ENCODE results near the gene MRGPRF. TPM values are rescaled to one million over a fixed set of nuclear protein-coding genes. Genes with fewer than 3 reads are reported as not detected.

MRGPRF gene
- total RNA-seq, 1 experiment from 2014 or later, result 0.76 TPM

- Histone ChIP-seq H3K27me3 (ENCODE audit: insufficient read depth, low read length) (0 out of 2 replicates have a peak, but pooled peaks cover 2% of the 10 kb centered on the region), H3K79me2 (ENCODE audit: insufficient read depth, low read length) (no peaks in the 10 kb centered on the region), H3K36me3 (ENCODE audit: control insufficient read depth in 1 of 2, insufficient read depth in 2 of 2, low read length in 2 of 2) (no peaks in the 10 kb centered on the region), H3K4me3 (replicated peaks in 1 of 2; ENCODE audit: low read depth in 1 of 2, low read length in 2 of 2) (no peak overlapping the region), H3K9ac (ENCODE audit: low read length) (no peak overlapping the region), H3K27ac (ENCODE audit: low read depth, low read length) (no peak overlapping the region), H3K9me3 (ENCODE audit: control insufficient read depth in 1 of 2, insufficient read depth in 1 of 2, low read depth in 1 of 2, low read length in 2 of 2) (no peaks in the 10 kb centered on the region), H2AFZ (ENCODE audit: low read depth, low read length, poor library complexity, severe bottlenecking) (no peak overlapping the region), H3K4me1 (ENCODE audit: control insufficient read depth in 1 of 2, insufficient read depth in 2 of 2, low read length in 2 of 2) (no peaks in the 10 kb centered on the region), H3K4me2 (ENCODE audit: low read length) (no peak overlapping the region), H3K9me2 (ENCODE audit: insufficient read depth) (no peaks in the 10 kb centered on the region), H4K20me1 (ENCODE audit: insufficient read depth) (no peaks in the 10 kb centered on the region)
- intact Hi-C loops (cut with micrococcal nuclease), result no loop called here
- no peak for DNase-seq (ENCODE audit: low read depth, low spot score)
- no peak for ATAC-seq
- POLR2A ChIA-PET, result interaction anchor here (2.1 kb wide), 1 partner anchor 23 kb away, joined by 5 read pairs; no protein-coding TSS in a partner anchor
- CTCF ChIA-PET, result interaction anchor here (2.0 kb wide), 1 partner anchor 10 kb away, joined by 7 read pairs; no protein-coding TSS in a partner anchor
- no TSS peak for BruUV-seq (replicated peaks)
- TF ChIP-seq TCF7L2 (IDR thresholded peaks at IDR 0.05; ENCODE audit: borderline replicate concordance, extremely low read depth, insufficient read depth, insufficient read length), result no peak
- no peak for TF ChIP-seq JUND (IDR thresholded peaks at IDR 0.05)
- RAD21 ChIA-PET (ENCODE audit: low non-redundant PET in 1 of 2, low total read pairs in 2 of 2, uncharacterized antibody in 2 of 2, unreplicated experiment in 2 of 2), result no interaction called here
These were observed 21.2 kb upstream of the MRGPRF start for GRCh38 chr11:69034123-69034867.

- Histone ChIP-seq H3K79me2 (ENCODE audit: insufficient read depth, low read length) (no peaks in the 10 kb centered on the region), H3K36me3 (ENCODE audit: control insufficient read depth in 1 of 2, insufficient read depth in 2 of 2, low read length in 2 of 2) (no peaks in the 10 kb centered on the region), H3K9me2 (ENCODE audit: insufficient read depth) (no peaks in the 10 kb centered on the region), H2AFZ (ENCODE audit: low read depth, low read length, poor library complexity, severe bottlenecking) (no peak overlapping the region), H4K20me1 (ENCODE audit: insufficient read depth) (no peaks in the 10 kb centered on the region), H3K27ac (ENCODE audit: low read depth, low read length) (no peak overlapping the region), H3K4me1 (ENCODE audit: control insufficient read depth in 1 of 2, insufficient read depth in 2 of 2, low read length in 2 of 2) (no peaks in the 10 kb centered on the region), H3K27me3 (ENCODE audit: insufficient read depth, low read length) (0 out of 2 replicates have a peak, but pooled peaks cover 2% of the 10 kb centered on the region), H3K9me3 (ENCODE audit: control insufficient read depth in 1 of 2, insufficient read depth in 1 of 2, low read depth in 1 of 2, low read length in 2 of 2) (no peaks in the 10 kb centered on the region), H3K9ac (ENCODE audit: low read length) (no peak overlapping the region), H3K4me2 (ENCODE audit: low read length) (no peak overlapping the region), H3K4me3 (replicated peaks in 1 of 2; ENCODE audit: low read depth in 1 of 2, low read length in 2 of 2) (no peak overlapping the region)
- CTCF ChIA-PET, result interaction anchor here (2.0 kb wide), 1 partner anchor 11 kb away, joined by 7 read pairs; no protein-coding TSS in a partner anchor
- BruUV-seq (replicated peaks), result no TSS peak
- ATAC-seq, result no peak
- no peak for DNase-seq (ENCODE audit: low read depth, low spot score)
- RAD21 ChIA-PET (ENCODE audit: low non-redundant PET in 1 of 2, low total read pairs in 2 of 2, uncharacterized antibody in 2 of 2, unreplicated experiment in 2 of 2), result no interaction called here
- POLR2A ChIA-PET, result no interaction called here
- intact Hi-C loops (cut with micrococcal nuclease), result no loop called here
- no peak for TF ChIP-seq ATF3 (IDR thresholded peaks at IDR 0.05)
- no peak for TF ChIP-seq SIN3A (IDR thresholded peaks at IDR 0.05; ENCODE audit: low read depth)
- no peak for TF ChIP-seq EGR1 (IDR thresholded peaks at IDR 0.05; ENCODE audit: low read depth)
- no peak for TF ChIP-seq ZNF274 (IDR thresholded peaks at IDR 0.05; ENCODE audit: low read depth, low read length)
- no peak for TF ChIP-seq REST (IDR thresholded peaks at IDR 0.05; ENCODE audit: low read depth)
- TF ChIP-seq ZBTB33 (IDR thresholded peaks at IDR 0.05; ENCODE audit: extremely low read depth, insufficient replicate concordance, low read length), result no peak
- TF ChIP-seq CTCF (IDR thresholded peaks at IDR 0.05 in 2 of 3, conservative IDR thresholded peaks at IDR 0.05 in 1 of 3; ENCODE audit: borderline replicate concordance in 1 of 3, insufficient read depth in 1 of 3, low read depth in 2 of 3, low read length in 2 of 3), result no peak
- no peak for TF ChIP-seq ZFX (IDR thresholded peaks at IDR 0.05)
- no peak for TF ChIP-seq EZH2 (IDR thresholded peaks at IDR 0.05)
These were observed 20.4 kb upstream of the MRGPRF start for GRCh38 chr11:69033431-69033830.
